RWPE1 (cell line): Measurements from ENCODE around the gene RAB6B.

ENCODE experiments used
- CTCF ChIA-PET: fragments of 350-600 bp; sonication (Branson Sonifier 250); formaldehyde crosslinking; extraction: SDS; loops from one replicate; lab custom pipeline; 2021; lab: Yijun Ruan, JAX
- POLR2A ChIA-PET: fragments of 400-600 bp; formaldehyde crosslinking; extraction: SDS; loops from one replicate; lab custom pipeline; 2020; ENCODE audit warnings: antibody characterized with exemption; ENCODE audit not compliant: low non-redundant PET; lab: Yijun Ruan, JAX
- DNase-seq: peaks from one replicate; pipeline ENCODE4 v3.0.0; 2012; ENCODE audit warnings: low spot score
- H3K27ac ChIP-seq: fragments of 450-650 bp; 2 replicates; pipeline ENCODE4 v1.5.1; 2017
- TF ChIP-seq, protein P1 (sequence below): fragments of 450-650 bp; conservative IDR thresholded peaks from 2 replicates; pipeline ENCODE4 v1.5.1; 2017; ENCODE audit warnings: low read depth, mild to moderate bottlenecking

The RAB6B gene

GRCh38 chr3:133805702-133806475 is 89.8 kb downstream of the RAB6B start, which contains the start of gene SRPRB:
TSS of gene SRPRB (plus strand) at chr3:133805815. CDS start at chr3:133805849, 34 bp downstream.
- ChIA-PET CTCF (no interaction called here), POLR2A (no interaction called here)
- peak; percentile 92 for DNase-seq
- TF ChIP-seq, protein P1, sequence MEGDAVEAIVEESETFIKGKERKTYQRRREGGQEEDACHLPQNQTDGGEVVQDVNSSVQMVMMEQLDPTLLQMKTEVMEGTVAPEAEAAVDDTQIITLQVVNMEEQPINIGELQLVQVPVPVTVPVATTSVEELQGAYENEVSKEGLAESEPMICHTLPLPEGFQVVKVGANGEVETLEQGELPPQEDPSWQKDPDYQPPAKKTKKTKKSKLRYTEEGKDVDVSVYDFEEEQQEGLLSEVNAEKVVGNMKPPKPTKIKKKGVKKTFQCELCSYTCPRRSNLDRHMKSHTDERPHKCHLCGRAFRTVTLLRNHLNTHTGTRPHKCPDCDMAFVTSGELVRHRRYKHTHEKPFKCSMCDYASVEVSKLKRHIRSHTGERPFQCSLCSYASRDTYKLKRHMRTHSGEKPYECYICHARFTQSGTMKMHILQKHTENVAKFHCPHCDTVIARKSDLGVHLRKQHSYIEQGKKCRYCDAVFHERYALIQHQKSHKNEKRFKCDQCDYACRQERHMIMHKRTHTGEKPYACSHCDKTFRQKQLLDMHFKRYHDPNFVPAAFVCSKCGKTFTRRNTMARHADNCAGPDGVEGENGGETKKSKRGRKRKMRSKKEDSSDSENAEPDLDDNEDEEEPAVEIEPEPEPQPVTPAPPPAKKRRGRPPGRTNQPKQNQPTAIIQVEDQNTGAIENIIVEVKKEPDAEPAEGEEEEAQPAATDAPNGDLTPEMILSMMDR: no peak
- H3K27ac ChIP-seq: peak within 1 kb of the TSS; percentile 64

GRCh38 chr3:133805384-133805701 is 90.3 kb downstream of the RAB6B start:
- POLR2A ChIA-PET: no interaction called here
- DNase-seq: no peak
- CTCF ChIA-PET: no interaction called here
- no peak overlapping the region for H3K27ac ChIP-seq
- TF ChIP-seq, protein P1: no peak

DNA sequence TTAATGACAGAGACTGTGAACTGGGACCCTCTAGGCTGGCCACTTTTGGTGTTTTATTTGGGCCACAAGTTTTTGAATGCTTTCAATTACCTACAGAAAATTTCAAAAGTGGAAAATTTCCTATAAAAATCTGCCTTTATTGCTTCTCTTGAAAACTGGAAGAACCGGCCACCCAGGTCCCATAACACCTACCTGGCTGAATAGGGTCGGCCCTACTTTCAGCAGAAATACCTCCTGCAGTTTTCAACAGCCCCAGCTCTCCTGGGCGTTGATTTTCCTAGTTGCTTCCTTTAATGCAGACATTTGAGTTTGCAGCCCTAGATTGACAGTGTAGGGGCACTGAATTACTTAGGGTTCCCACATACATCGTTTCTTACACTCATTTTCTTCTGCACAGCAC is 90.8 kb downstream of the RAB6B start:
- ChIA-PET CTCF (no interaction called here), POLR2A (no interaction called here)
- H3K27ac ChIP-seq: no peak overlapping the region
- TF ChIP-seq, protein P1: no peak
- no peak for DNase-seq

- no peak for DNase-seq
- TF ChIP-seq, protein P1: no peak
- ChIA-PET CTCF (no interaction called here), POLR2A (interaction anchor here (0.6 kb wide), 1 partner anchor 117 kb away, joined by 3 read pairs; no protein-coding TSS in a partner anchor)
- H3K27ac ChIP-seq: no peak overlapping the region
These were observed 92.2 kb downstream of the RAB6B start for GRCh38 chr3:133803469-133803868.

DNA sequence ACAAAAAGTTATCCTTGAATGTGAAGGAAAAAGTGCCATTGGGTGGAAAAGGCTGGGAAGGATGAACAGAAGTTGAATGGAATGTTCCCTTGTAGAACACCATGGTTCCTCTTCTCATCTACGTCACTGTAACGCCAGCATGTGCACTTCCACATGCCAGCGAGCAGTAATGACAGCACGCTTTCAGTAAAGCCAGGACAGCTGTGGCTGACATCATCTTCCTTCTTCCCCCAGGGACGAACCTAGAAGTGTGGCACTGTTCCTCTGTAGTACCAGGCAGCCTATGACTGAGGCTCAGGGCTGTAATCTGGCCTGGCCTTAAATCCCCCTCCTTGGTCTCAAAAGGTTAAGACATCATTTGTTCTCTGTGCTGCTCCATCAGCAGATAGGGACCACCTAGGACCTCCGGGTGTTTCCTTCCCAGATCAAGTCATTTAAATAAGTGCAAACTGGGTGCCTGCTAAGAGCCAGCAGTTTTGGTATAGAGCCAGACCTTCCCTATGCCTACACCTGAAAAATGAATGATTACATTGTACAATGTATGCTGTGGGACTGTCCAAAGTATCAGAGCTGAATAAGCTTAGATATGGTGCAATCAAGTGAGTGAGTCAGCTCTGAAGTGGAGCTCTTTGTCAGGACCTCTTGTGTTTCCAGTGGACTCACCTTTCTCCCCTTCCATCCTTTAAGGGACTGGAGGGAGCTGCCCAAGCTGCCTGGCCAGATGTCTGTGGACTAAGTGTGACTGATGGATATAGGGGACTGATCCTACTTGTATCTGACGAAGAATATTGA is 95.7 kb downstream of the RAB6B start:
- peak; percentile 52 for DNase-seq
- TF ChIP-seq, protein P1: no peak
- POLR2A ChIA-PET: no interaction called here
- CTCF ChIA-PET: interaction anchor here (0.6 kb wide), 1 partner anchor 569 kb away, joined by 3 read pairs; no protein-coding TSS in a partner anchor
- H3K27ac ChIP-seq: no peak overlapping the region

- POLR2A ChIA-PET: no interaction called here
- no peak for DNase-seq
- CTCF ChIA-PET: no interaction called here
- TF ChIP-seq, protein P1: no peak
- H3K27ac ChIP-seq: no peak overlapping the region
These were observed 98.1 kb downstream of the RAB6B start for GRCh38 chr3:133797396-133798105.
